Measurements from ENCODE around the gene KCNQ1OT1. TPM values are rescaled to one million over a fixed set of nuclear protein-coding genes. Genes with fewer than 3 reads are reported as not detected.

Gene KCNQ1OT1
- total RNA-seq, 1 experiment from 2014 or later = 1.3 TPM

DNA sequence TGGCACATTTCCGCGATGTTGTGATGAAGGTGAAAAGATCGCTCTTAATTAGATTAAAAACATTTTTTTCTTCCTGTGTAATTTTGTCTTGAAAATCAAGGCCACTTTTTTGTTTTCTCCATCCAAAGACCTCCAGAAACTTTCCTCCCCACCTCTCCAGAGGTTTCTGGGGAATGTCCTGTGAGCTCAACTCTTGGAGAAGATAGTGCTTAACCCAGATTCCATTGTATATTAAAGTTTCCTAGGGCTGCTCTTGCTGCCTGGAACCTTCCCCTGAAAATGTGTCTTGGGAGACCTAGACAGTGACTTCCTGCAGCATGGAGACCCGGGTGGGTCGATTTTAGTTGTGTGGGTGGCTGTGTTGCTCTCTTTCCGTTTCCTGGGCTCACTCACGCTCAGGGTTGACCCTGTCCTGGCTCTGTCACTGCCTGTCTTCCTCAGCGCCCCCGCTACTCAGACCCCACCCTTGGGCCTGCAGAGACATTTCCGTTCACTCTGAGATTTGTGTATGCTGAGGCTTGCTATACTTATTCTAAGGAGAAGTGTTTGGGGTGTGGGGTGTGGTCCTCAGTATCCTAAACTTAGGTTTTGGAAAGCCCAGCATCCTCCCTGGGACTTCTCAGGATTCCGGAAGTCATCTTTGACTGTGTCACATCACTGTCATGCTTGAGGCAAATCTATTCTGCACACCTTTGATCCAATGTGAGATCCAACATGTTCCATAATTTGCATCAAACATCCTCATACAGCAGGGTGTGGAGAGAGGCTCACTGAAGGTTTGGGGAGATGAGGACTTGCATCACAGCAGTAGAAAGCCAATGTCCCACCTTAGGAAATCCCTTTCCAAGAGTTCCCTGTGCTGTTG, 47.2 kb downstream of the KCNQ1OT1 start:
- peaks cover 5% of the 10 kb centered on the region for H3K4me1 Mint-ChIP-seq (ENCODE audit: insufficient read depth, unreplicated experiment)
- no TSS peak for BruUV-seq (replicated peaks)
- H3K27me3 Mint-ChIP-seq (ENCODE audit: insufficient read depth, unreplicated experiment) = peaks cover 12% of the 10 kb centered on the region
- TF ChIP-seq, protein P1, sequence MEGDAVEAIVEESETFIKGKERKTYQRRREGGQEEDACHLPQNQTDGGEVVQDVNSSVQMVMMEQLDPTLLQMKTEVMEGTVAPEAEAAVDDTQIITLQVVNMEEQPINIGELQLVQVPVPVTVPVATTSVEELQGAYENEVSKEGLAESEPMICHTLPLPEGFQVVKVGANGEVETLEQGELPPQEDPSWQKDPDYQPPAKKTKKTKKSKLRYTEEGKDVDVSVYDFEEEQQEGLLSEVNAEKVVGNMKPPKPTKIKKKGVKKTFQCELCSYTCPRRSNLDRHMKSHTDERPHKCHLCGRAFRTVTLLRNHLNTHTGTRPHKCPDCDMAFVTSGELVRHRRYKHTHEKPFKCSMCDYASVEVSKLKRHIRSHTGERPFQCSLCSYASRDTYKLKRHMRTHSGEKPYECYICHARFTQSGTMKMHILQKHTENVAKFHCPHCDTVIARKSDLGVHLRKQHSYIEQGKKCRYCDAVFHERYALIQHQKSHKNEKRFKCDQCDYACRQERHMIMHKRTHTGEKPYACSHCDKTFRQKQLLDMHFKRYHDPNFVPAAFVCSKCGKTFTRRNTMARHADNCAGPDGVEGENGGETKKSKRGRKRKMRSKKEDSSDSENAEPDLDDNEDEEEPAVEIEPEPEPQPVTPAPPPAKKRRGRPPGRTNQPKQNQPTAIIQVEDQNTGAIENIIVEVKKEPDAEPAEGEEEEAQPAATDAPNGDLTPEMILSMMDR (IDR thresholded peaks at IDR 0.05; ENCODE audit: unreplicated experiment) = no peak
- peaks cover 26% of the 10 kb centered on the region for H3K9me3 Mint-ChIP-seq (ENCODE audit: unreplicated experiment)
- CTCF ChIA-PET = interaction anchor here (0.6 kb wide), 1 partner anchor 235 kb away, joined by 3 read pairs; no protein-coding TSS in a partner anchor
- POLR2A ChIA-PET = interaction anchor here (0.9 kb wide), 1 partner anchor 12 kb away, joined by 3 read pairs; no protein-coding TSS in a partner anchor
- no peak overlapping the region for H3K4me3 Mint-ChIP-seq (ENCODE audit: unreplicated experiment)
- no peak for DNase-seq (ENCODE audit: unreplicated experiment)
- H3K36me3 Mint-ChIP-seq (ENCODE audit: insufficient read depth, unreplicated experiment) = peaks cover 4% of the 10 kb centered on the region
- H3K27ac Mint-ChIP-seq (ENCODE audit: low read depth, unreplicated experiment) = no peak overlapping the region
- intact Hi-C loops (cut with micrococcal nuclease) = no loop called here

- BruUV-seq (replicated peaks) = no TSS peak
- CTCF ChIA-PET = interaction anchor here (0.6 kb wide), 1 partner anchor 236 kb away, joined by 3 read pairs; no protein-coding TSS in a partner anchor
- TF ChIP-seq, protein P1 (IDR thresholded peaks at IDR 0.05; ENCODE audit: unreplicated experiment) = no peak
- Mint-ChIP-seq H3K4me3 (ENCODE audit: unreplicated experiment) (no peak overlapping the region), H3K27me3 (ENCODE audit: insufficient read depth, unreplicated experiment) (peaks cover 12% of the 10 kb centered on the region), H3K9me3 (ENCODE audit: unreplicated experiment) (peaks cover 33% of the 10 kb centered on the region), H3K36me3 (ENCODE audit: insufficient read depth, unreplicated experiment) (peaks cover 4% of the 10 kb centered on the region), H3K27ac (ENCODE audit: low read depth, unreplicated experiment) (no peak overlapping the region), H3K4me1 (ENCODE audit: insufficient read depth, unreplicated experiment) (peaks cover 5% of the 10 kb centered on the region)
- POLR2A ChIA-PET = interaction anchor here (0.7 to 0.9 kb wide), 2 partner anchors 13 to 241 kb away, joined by 3 read pairs; no protein-coding TSS in a partner anchor
- no peak for DNase-seq (ENCODE audit: unreplicated experiment)
- intact Hi-C loops (cut with micrococcal nuclease) = no loop called here
Measured at GRCh38 chr11:2651826-2652271, 47.9 kb downstream of the KCNQ1OT1 start.

DNA sequence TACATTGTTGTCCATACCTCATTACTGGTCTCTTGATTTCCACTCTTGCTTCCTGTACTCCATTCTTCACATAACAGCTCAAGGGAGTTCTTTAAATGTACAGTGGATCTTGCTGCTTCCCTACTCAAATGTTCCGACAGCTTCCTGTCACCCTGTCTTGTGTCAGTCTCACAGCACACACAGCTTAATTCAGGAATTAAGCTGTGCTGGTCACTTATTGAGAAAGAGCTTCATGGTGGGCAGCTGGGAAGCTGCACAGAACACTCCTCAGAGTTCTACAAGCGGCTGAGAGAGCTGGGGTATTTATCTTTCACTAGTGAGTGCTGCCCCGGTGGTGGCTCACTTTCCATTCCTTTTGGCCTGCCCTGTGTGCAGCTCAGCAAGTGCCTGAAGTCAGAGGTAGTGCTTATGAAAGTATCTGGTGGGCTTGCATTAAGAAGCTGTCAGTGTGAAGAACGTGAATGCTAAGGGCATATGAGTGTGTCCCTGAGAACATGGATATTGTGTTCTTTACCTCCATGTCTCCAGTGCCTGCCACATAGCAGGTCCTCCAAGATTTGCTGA, 48.7 kb downstream of the KCNQ1OT1 start:
- ChIA-PET POLR2A (interaction anchor here (0.7 kb wide), 1 partner anchor 241 kb away, joined by 3 read pairs; no protein-coding TSS in a partner anchor), CTCF (no interaction called here)
- H3K36me3 Mint-ChIP-seq (ENCODE audit: insufficient read depth, unreplicated experiment) = peaks cover 4% of the 10 kb centered on the region
- BruUV-seq (replicated peaks) = no TSS peak
- no peak overlapping the region for H3K27ac Mint-ChIP-seq (ENCODE audit: low read depth, unreplicated experiment)
- no peak for DNase-seq (ENCODE audit: unreplicated experiment)
- peaks cover 3% of the 10 kb centered on the region for H3K4me1 Mint-ChIP-seq (ENCODE audit: insufficient read depth, unreplicated experiment)
- H3K27me3 Mint-ChIP-seq (ENCODE audit: insufficient read depth, unreplicated experiment) = peaks cover 12% of the 10 kb centered on the region
- no peak overlapping the region for H3K4me3 Mint-ChIP-seq (ENCODE audit: unreplicated experiment)
- intact Hi-C loops (cut with micrococcal nuclease) = no loop called here
- peaks cover 33% of the 10 kb centered on the region for H3K9me3 Mint-ChIP-seq (ENCODE audit: unreplicated experiment)
- TF ChIP-seq, protein P1 (IDR thresholded peaks at IDR 0.05; ENCODE audit: unreplicated experiment) = no peak

- CTCF ChIA-PET = interaction anchor here (0.6 kb wide), 1 partner anchor 1987 kb away, joined by 4 read pairs; the partner anchor contains the start of gene OR51D1
- no peak for DNase-seq (ENCODE audit: unreplicated experiment)
- Mint-ChIP-seq H3K27me3 (ENCODE audit: insufficient read depth, unreplicated experiment) (peaks cover 12% of the 10 kb centered on the region), H3K4me3 (ENCODE audit: unreplicated experiment) (no peak overlapping the region), H3K9me3 (ENCODE audit: unreplicated experiment) (peaks cover 33% of the 10 kb centered on the region), H3K27ac (ENCODE audit: low read depth, unreplicated experiment) (no peak overlapping the region), H3K36me3 (ENCODE audit: insufficient read depth, unreplicated experiment) (peaks cover 4% of the 10 kb centered on the region), H3K4me1 (ENCODE audit: insufficient read depth, unreplicated experiment) (no peaks in the 10 kb centered on the region)
- no TSS peak for BruUV-seq (replicated peaks)
- intact Hi-C loops (cut with micrococcal nuclease) = no loop called here
- TF ChIP-seq, protein P1 (IDR thresholded peaks at IDR 0.05; ENCODE audit: unreplicated experiment) = no peak
- POLR2A ChIA-PET = no interaction called here
Measured at GRCh38 chr11:2650343-2650867, 49.4 kb downstream of the KCNQ1OT1 start.
